HEK293 (cell line): Measurements from ENCODE around the gene ERBB4.

Experiments
- CTCF ChIA-PET: fragments of 350-600 bp; formaldehyde crosslinking; extraction: SDS; loops from one replicate; lab custom pipeline; 2021; ENCODE audit warnings: antibody characterized with exemption; lab: Yijun Ruan, JAX
- POLR2A ChIA-PET: fragments of 300-600 bp; formaldehyde crosslinking; extraction: SDS; loops from one replicate; lab custom pipeline; 2020; ENCODE audit warnings: antibody characterized with exemption, inconsistent platforms; lab: Yijun Ruan, JAX
- H3K27ac ChIP-seq: fragments of 200-500 bp; sonication (Bioruptor generic); 2 replicates; pipeline ENCODE4 v1.5.1; 2014; ENCODE audit warnings: low read depth, low read length, control low read depth, inconsistent platforms; ENCODE audit errors: extremely low read depth
- H3K36me3 ChIP-seq, 2 experiments: fragments of 200-500 bp in 1 of 2; sonication (Bioruptor generic) in 1 of 2; 1 replicate in 1 of 2; 2 replicates in 1 of 2; pipeline ENCODE4 v1.5.1; 2014 to 2017; ENCODE audit warnings: inconsistent platforms in 2 of 2, low read length in 2 of 2; ENCODE audit not compliant: control insufficient read depth in 2 of 2, insufficient read depth in 1 of 2
- H3K4me1 ChIP-seq: fragments of 200-500 bp; sonication (Bioruptor generic); 2 replicates; pipeline ENCODE4 v1.5.1; 2014; ENCODE audit warnings: mild to moderate bottlenecking, low read length, inconsistent platforms; ENCODE audit not compliant: control insufficient read depth, insufficient read depth
- H3K4me3 ChIP-seq: 2 replicates; pipeline ENCODE4 v1.5.1; 2011; ENCODE audit warnings: low read depth, mild to moderate bottlenecking, control low read depth, low read length, moderate library complexity
- H3K9me3 ChIP-seq: fragments of 200-500 bp; sonication (Bioruptor generic); 2 replicates; pipeline ENCODE4 v1.5.1; 2014; ENCODE audit warnings: low read depth, low read length, inconsistent platforms; ENCODE audit not compliant: control insufficient read depth, insufficient read depth
- BCL11A ChIP-seq: fragments of 450-650 bp; formaldehyde crosslinking; IDR thresholded peaks from 2 replicates; pipeline ENCODE4 v1.5.1; 2016; ENCODE audit warnings: low read depth, missing biosample characterization, missing genetic modification characterization
- HOXC10 ChIP-seq: sonication (generic); formaldehyde crosslinking; IDR thresholded peaks from 2 replicates; pipeline ENCODE4 v1.8.1; 2023; ENCODE audit warnings: mild to moderate bottlenecking, missing genetic modification reagents
- HOXD13 ChIP-seq: sonication (generic); formaldehyde crosslinking; IDR thresholded peaks from 2 replicates; pipeline ENCODE4 v1.8.0; 2022; ENCODE audit warnings: missing genetic modification reagents, borderline replicate concordance
- IKZF3 ChIP-seq: fragments of 450-650 bp; IDR thresholded peaks from 2 replicates; pipeline ENCODE4 v1.5.0; 2018; ENCODE audit warnings: missing biosample characterization, mild to moderate bottlenecking, missing genetic modification characterization, moderate library complexity
- KLF16 ChIP-seq: fragments of 450-650 bp; formaldehyde crosslinking; IDR thresholded peaks from 2 replicates; pipeline ENCODE4 v1.5.1; 2017; ENCODE audit warnings: missing biosample characterization, missing genetic modification characterization
- KLF17 ChIP-seq: fragments of 450-650 bp; formaldehyde crosslinking; IDR thresholded peaks from 2 replicates; pipeline ENCODE4 v1.5.1; 2016; ENCODE audit warnings: missing biosample characterization, missing genetic modification characterization
- WT1 ChIP-seq: fragments of 450-650 bp; formaldehyde crosslinking; IDR thresholded peaks from 2 replicates; pipeline ENCODE4 v1.5.1; 2016; ENCODE audit warnings: missing biosample characterization, missing genetic modification characterization
- ZBTB10 ChIP-seq: fragments of 450-650 bp; formaldehyde crosslinking; IDR thresholded peaks from 2 replicates; pipeline ENCODE4 v1.5.1; 2016; ENCODE audit warnings: missing biosample characterization, missing genetic modification characterization
- ZBTB20 ChIP-seq: fragments of 450-650 bp; formaldehyde crosslinking; IDR thresholded peaks from 2 replicates; pipeline ENCODE4 v1.5.1; 2016; ENCODE audit warnings: missing biosample characterization, missing genetic modification characterization
- ZBTB44 ChIP-seq: fragments of 450-650 bp; IDR thresholded peaks from 2 replicates; pipeline ENCODE4 v1.5.1; 2018; ENCODE audit warnings: missing biosample characterization, mild to moderate bottlenecking, missing genetic modification characterization
- ZNF112 ChIP-seq: fragments of 450-650 bp; formaldehyde crosslinking; IDR thresholded peaks from 2 replicates; pipeline ENCODE4 v1.5.0; 2017; ENCODE audit warnings: missing biosample characterization, missing genetic modification characterization
- ZNF133 ChIP-seq: fragments of 450-650 bp; formaldehyde crosslinking; IDR thresholded peaks from 2 replicates; pipeline ENCODE4 v1.5.1; 2016; ENCODE audit warnings: missing biosample characterization, missing genetic modification characterization
- ZNF140 ChIP-seq: fragments of 450-650 bp; formaldehyde crosslinking; IDR thresholded peaks from 2 replicates; pipeline ENCODE4 v1.5.1; 2016; ENCODE audit warnings: missing biosample characterization, missing genetic modification characterization
- ZNF169 ChIP-seq: fragments of 450-650 bp; formaldehyde crosslinking; IDR thresholded peaks from 2 replicates; pipeline ENCODE4 v1.5.1; 2016; ENCODE audit warnings: missing biosample characterization, missing genetic modification characterization
- ZNF184 ChIP-seq: fragments of 450-650 bp; IDR thresholded peaks from 2 replicates; pipeline ENCODE4 v1.5.1; 2018; ENCODE audit warnings: missing biosample characterization, mild to moderate bottlenecking, missing genetic modification characterization
- ZNF23 ChIP-seq: fragments of 450-650 bp; formaldehyde crosslinking; IDR thresholded peaks from 2 replicates; pipeline ENCODE4 v1.5.1; 2016; ENCODE audit warnings: missing biosample characterization, missing genetic modification characterization, borderline replicate concordance
- ZNF26 ChIP-seq: fragments of 450-650 bp; formaldehyde crosslinking; IDR thresholded peaks from 2 replicates; pipeline ENCODE4 v1.5.1; 2016; ENCODE audit warnings: missing biosample characterization, missing genetic modification characterization
- ZNF555 ChIP-seq: fragments of 450-650 bp; formaldehyde crosslinking; conservative IDR thresholded peaks from 2 replicates; pipeline ENCODE4 v1.5.1; 2017; ENCODE audit warnings: missing biosample characterization, mild to moderate bottlenecking, missing genetic modification characterization, inconsistent platforms
- ZSCAN16 ChIP-seq: fragments of 450-650 bp; formaldehyde crosslinking; IDR thresholded peaks from 2 replicates; pipeline ENCODE4 v1.5.1; 2016; ENCODE audit warnings: missing biosample characterization, missing genetic modification characterization
- ZSCAN30 ChIP-seq: fragments of 450-650 bp; IDR thresholded peaks from 2 replicates; pipeline ENCODE4 v1.5.1; 2018; ENCODE audit warnings: missing biosample characterization, mild to moderate bottlenecking, missing genetic modification characterization, moderate library complexity
- TF ChIP-seq, protein P1 (sequence below): fragments of 450-650 bp; formaldehyde crosslinking; IDR thresholded peaks from 2 replicates; pipeline ENCODE4 v1.5.1; 2016; ENCODE audit warnings: missing biosample characterization, missing genetic modification characterization

Gene ERBB4

DNA sequence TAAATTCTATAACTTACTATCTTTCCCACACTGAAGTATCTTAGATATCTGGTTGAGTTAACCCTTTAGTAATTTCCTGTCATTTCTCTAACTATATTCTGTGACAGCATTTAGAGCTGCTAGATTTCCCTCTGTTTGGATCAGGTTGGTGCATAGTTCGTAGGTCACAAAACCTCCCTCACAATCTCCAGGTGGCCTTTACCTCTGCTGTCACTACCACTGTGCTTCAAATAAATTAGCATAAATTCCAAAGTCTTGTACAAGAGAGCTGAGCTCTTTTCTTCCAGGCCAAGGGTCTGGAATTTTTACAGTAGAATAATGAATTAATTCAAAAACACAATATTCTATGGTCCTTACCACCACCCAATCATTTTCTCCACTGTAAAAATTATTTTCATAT lies 739.7 kb downstream of the ERBB4 start:
- H3K27ac ChIP-seq = no peak overlapping the region
- ChIA-PET CTCF (no interaction called here), POLR2A (no interaction called here)
- no peak for TF ChIP-seq ZNF140 (tag by site-specific recombination)
- no peak for TF ChIP-seq KLF16 (tag by site-specific recombination)
- TF ChIP-seq ZNF112 = no peak
- no peak for TF ChIP-seq ZSCAN16 (tag by site-specific recombination)
- no peak for TF ChIP-seq ZBTB20
- H3K4me1 ChIP-seq = no peaks in the 10 kb centered on the region
- no peak overlapping the region for H3K4me3 ChIP-seq
- no peaks in the 10 kb centered on the region for H3K9me3 ChIP-seq
- H3K36me3 ChIP-seq = no peaks in the 10 kb centered on the region

- Histone ChIP-seq H3K4me1 (no peaks in the 10 kb centered on the region), H3K9me3 (no peaks in the 10 kb centered on the region), H3K4me3 (no peak overlapping the region), H3K27ac (no peak overlapping the region), H3K36me3 (no peaks in the 10 kb centered on the region)
- ChIA-PET POLR2A (no interaction called here), CTCF (interaction anchor here (1.0 kb wide), 1 partner anchor 48 kb away, joined by 4 read pairs; no protein-coding TSS in a partner anchor)
- TF ChIP-seq IKZF3 (no peak), BCL11A (tag by site-specific recombination) (no peak), ZBTB44 (tag by site-specific recombination) (no peak), HOXD13 (CRISPR knock-in tag) (no peak), ZNF133 (tag by site-specific recombination) (no peak), HOXC10 (no peak), ZSCAN30 (tag by site-specific recombination) (no peak), WT1 (tag by site-specific recombination) (no peak), ZNF23 (no peak), ZNF555 (tag by site-specific recombination) (no peak), KLF17 (tag by site-specific recombination) (no peak), ZNF169 (no peak), ZBTB10 (tag by site-specific recombination) (no peak), ZNF184 (tag by site-specific recombination) (no peak), ZNF26 (no peak)
- TF ChIP-seq, protein P1, sequence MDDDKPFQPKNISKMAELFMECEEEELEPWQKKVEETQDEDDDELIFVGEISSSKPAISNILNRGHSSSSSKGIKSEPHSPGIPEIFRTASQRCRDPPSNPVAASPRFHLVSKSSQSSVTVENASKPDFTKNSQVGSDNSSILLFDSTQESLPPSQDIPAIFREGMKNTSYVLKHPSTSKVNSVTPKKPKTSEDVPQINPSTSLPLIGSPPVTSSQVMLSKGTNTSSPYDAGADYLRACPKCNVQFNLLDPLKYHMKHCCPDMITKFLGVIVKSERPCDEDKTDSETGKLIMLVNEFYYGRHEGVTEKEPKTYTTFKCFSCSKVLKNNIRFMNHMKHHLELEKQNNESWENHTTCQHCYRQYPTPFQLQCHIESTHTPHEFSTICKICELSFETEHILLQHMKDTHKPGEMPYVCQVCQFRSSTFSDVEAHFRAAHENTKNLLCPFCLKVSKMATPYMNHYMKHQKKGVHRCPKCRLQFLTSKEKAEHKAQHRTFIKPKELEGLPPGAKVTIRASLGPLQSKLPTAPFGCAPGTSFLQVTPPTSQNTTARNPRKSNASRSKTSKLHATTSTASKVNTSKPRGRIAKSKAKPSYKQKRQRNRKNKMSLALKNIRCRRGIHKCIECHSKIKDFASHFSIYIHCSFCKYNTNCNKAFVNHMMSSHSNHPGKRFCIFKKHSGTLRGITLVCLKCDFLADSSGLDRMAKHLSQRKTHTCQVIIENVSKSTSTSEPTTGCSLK = no peak
Observed at GRCh38 chr2:211793690-211794089, 744.9 kb downstream of the ERBB4 start.
